GM19193 (cell line): Measurements from ENCODE around the gene RARB.

ENCODE experiments used
- POLR2A ChIP-seq: IDR thresholded peaks from 4 replicates; pipeline ENCODE4 v1.6.1; 2011; ENCODE audit not compliant: insufficient read depth, insufficient read length; ENCODE audit errors: extremely low read depth

RARB gene

GRCh38 chr3:25410703-25411102 lies 17.4 kb upstream of the RARB start:
- no peak for TF ChIP-seq POLR2A

GRCh38 chr3:25412269-25412668 lies 15.8 kb upstream of the RARB start:
- no peak for TF ChIP-seq POLR2A

DNA sequence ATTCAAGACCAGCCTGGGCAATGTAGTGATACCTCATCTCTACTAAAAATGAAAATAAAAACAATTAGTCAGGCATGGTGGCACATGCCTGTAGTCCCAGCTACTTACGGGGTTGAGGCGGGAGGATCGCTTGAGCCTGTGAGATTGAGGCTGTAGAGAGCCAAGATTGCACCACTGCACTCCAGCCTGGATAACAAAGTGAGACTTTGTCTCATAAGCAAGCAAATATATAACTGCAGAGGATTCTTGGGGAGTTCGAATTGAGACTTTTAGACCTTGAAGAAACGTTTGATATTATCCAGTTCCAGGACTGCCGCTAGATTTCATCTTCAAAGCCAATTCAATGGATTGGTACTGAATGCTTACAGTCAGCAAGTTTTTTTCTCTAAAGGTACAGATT lies 11.9 kb upstream of the RARB start:
- TF ChIP-seq POLR2A: no peak

DNA sequence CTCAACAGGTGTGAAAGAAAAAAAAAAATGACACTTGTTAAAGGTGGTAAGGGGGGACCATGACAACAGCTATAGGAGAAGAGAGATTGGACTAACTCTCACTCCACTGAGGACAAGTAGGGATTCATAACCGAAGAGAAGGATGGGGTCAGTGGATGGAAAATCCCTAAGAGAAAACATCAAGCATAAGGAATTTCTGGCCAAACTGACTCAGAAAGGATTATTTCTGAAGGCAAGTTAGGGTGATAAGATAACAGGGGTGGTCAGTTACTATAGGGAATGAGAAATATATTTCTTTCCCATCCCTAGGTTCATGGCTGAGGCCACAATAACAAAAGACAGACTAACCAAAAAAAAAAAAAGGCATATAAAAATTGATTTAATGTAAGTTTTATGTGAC lies 9.5 kb upstream of the RARB start:
- no peak for TF ChIP-seq POLR2A

- no peak for TF ChIP-seq POLR2A
These were observed 8.8 kb upstream of the RARB start for GRCh38 chr3:25419251-25419650.

- TF ChIP-seq POLR2A: no peak
These were observed 7.9 kb upstream of the RARB start for GRCh38 chr3:25420147-25420546.

- TF ChIP-seq POLR2A: no peak
These were observed 7.2 kb upstream of the RARB start for GRCh38 chr3:25420885-25421284.

DNA sequence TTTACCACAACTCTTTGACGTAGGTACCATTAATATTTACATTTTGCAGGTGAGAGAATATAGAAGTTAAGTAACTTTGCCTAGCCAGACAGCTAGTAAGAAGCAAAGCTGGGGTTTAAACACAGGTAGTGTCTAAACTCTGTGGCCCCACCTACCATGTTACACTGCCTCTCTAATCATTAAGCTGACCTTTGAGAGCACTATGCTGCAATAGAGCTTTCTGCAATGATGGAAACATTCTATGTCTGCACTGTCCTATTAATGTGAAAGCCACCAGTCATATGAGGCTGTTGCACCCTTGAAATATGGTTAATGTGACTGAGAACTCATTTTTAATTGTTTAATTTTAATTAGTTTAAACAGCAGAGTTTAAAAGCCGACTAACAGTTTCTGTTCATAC lies 6.3 kb upstream of the RARB start:
- TF ChIP-seq POLR2A: no peak

DNA sequence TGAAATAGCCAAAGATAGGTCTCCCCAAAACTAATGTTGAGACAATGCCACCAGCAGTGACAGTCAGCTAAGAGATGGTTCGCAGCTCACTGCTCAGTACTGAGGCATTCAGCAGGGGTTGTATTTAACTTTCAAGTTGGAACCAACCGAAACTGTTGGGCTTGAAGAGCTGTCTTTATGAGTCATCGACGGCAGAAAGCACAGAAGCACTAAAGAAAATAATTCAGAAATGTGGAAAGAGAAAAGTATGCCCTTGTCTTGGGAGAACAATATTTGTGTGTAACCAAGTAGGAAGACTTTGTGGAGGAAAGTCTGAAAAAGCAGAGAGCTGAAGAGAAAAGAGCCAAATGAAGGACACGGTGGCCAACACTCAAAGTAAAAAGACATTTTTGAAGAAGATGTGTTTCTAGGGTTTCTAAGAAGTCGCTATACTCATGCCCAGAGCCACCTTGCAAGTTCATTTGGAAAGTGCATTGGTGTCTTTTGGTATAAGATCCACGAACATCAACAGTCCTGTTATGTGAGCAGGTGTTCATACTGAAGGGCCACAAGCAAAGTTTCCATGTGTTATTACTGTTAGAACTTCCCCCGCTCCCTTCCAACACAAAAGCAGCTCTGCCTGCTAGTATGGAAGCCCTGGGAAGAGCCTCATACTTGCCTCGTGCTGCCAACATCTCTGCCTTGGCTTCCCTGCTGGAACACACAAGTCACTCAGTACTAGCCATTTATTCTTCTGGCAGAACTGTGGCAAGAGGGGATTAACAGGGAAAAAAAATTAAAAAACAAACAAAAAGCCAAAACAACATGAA lies 4.1 kb upstream of the RARB start:
- TF ChIP-seq POLR2A: no peak

- no peak for TF ChIP-seq POLR2A
These were observed 3.4 kb upstream of the RARB start for GRCh38 chr3:25424614-25425013.

- no peak for TF ChIP-seq POLR2A
These were observed 1.7 kb upstream of the RARB start for GRCh38 chr3:25426408-25426807.

DNA sequence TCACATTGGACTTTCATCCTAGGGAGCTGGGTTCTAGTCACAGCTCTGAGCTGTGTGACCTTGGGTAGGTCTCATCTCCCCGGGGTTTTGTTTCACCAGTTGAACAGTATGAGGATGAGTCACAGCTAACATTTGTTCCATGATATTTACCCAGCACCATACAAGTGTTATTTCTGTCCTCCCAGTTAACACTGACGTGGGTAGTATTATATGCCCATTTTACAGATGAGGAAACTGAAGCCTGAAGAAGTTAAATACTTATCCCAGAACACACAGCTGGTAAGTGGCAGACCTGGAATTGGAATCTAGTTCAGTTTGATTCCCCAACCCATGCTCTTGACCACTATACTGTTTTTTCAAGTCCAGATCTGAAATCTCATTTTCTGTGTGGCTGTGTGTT lies 908 bp upstream of the RARB start:
- TF ChIP-seq POLR2A: no peak

DNA sequence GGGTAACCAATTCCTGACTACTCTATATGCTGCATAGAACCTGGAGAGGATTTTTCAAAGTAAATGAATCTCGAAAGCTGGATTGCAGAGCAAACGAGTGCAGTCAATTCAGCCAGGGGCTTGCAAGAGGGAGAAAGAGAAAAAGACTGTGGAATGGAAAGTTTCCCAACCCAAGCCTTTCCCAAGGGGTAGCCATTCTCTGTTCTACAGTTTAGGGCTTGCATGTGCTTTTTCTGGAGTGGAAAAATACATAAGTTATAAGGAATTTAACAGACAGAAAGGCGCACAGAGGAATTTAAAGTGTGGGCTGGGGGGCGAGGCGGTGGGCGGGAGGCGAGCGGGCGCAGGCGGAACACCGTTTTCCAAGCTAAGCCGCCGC lies 511 bp upstream of the RARB start:
- TF ChIP-seq POLR2A: no peak

DNA sequence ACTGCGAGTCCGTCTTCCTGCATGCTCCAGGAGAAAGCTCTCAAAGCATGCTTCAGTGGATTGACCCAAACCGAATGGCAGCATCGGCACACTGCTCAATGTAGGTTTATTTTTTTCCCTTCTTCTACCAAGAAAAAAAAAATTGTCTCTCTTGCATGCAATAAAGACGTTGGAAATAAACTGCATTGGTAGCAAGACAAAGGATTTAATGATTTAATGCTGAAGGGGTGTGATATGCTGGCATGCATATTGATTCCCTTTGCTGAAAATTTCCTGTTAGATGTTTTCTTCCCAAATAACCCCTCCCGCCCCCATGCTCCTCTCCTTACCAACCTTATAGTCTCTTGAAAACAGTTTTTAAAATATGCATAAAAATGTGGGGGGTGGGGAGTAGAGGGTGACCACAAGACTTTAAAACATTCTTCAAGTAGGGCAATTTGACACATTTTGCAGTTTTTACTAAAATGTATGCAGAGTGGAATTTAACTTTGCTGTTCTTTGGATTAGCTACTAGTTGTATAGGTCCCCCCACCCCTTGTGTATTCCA lies 799 bp downstream of the RARB start:
- no peak for TF ChIP-seq POLR2A

- TF ChIP-seq POLR2A: no peak
These were observed 1.6 kb downstream of the RARB start for GRCh38 chr3:25429361-25430286.
